ENCODE results near the gene ACER3.

DNA sequence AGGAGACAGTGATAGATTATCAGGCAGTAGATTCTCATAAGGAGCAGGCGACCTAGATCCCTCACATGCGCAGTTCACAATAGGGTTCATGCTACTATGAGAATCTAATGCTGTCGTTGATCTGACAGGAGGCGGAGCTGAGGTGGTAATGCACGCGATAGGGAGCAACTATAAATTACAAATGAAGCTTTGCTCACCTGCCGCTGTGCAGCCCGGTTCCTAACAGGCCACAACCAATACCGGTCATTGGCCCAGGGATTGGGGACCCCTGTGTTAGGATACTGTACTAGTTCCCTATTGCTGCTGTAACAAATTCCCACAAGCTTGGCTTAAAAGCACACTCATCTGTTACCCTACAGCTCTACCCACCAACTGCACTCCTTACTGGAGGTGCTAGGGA lies 184.2 kb downstream of the ACER3 start:
- TF ChIP-seq, protein P1, sequence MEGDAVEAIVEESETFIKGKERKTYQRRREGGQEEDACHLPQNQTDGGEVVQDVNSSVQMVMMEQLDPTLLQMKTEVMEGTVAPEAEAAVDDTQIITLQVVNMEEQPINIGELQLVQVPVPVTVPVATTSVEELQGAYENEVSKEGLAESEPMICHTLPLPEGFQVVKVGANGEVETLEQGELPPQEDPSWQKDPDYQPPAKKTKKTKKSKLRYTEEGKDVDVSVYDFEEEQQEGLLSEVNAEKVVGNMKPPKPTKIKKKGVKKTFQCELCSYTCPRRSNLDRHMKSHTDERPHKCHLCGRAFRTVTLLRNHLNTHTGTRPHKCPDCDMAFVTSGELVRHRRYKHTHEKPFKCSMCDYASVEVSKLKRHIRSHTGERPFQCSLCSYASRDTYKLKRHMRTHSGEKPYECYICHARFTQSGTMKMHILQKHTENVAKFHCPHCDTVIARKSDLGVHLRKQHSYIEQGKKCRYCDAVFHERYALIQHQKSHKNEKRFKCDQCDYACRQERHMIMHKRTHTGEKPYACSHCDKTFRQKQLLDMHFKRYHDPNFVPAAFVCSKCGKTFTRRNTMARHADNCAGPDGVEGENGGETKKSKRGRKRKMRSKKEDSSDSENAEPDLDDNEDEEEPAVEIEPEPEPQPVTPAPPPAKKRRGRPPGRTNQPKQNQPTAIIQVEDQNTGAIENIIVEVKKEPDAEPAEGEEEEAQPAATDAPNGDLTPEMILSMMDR (IDR thresholded peaks at IDR 0.05; ENCODE audit: insufficient read depth, low read length), result no peak
- TF ChIP-seq, protein P2, sequence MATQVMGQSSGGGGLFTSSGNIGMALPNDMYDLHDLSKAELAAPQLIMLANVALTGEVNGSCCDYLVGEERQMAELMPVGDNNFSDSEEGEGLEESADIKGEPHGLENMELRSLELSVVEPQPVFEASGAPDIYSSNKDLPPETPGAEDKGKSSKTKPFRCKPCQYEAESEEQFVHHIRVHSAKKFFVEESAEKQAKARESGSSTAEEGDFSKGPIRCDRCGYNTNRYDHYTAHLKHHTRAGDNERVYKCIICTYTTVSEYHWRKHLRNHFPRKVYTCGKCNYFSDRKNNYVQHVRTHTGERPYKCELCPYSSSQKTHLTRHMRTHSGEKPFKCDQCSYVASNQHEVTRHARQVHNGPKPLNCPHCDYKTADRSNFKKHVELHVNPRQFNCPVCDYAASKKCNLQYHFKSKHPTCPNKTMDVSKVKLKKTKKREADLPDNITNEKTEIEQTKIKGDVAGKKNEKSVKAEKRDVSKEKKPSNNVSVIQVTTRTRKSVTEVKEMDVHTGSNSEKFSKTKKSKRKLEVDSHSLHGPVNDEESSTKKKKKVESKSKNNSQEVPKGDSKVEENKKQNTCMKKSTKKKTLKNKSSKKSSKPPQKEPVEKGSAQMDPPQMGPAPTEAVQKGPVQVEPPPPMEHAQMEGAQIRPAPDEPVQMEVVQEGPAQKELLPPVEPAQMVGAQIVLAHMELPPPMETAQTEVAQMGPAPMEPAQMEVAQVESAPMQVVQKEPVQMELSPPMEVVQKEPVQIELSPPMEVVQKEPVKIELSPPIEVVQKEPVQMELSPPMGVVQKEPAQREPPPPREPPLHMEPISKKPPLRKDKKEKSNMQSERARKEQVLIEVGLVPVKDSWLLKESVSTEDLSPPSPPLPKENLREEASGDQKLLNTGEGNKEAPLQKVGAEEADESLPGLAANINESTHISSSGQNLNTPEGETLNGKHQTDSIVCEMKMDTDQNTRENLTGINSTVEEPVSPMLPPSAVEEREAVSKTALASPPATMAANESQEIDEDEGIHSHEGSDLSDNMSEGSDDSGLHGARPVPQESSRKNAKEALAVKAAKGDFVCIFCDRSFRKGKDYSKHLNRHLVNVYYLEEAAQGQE (IDR thresholded peaks at IDR 0.05; ENCODE audit: insufficient replicate concordance, low read depth), result no peak
- TF ChIP-seq POLR2AphosphoS5 (IDR thresholded peaks at IDR 0.05; ENCODE audit: low read depth) (no peak), GABPA (IDR thresholded peaks at IDR 0.05; ENCODE audit: low read depth) (no peak), SPI1 (IDR thresholded peaks at IDR 0.05; ENCODE audit: borderline replicate concordance, low read depth) (no peak)

All from HL-60 (cell line).